Measurements from ENCODE around the gene KCNQ1. TPM values are rescaled to one million over a fixed set of nuclear protein-coding genes. Genes with fewer than 3 reads are reported as not detected.
A peak's percentile ranks its signal among the peaks of the same experiment; 100 is the strongest.

The KCNQ1 gene
- total and polyA plus RNA-seq, 2 donors (not counting 1 experiment from before 2014, with no cell fraction given): 21.5 to 28.8 TPM

- H3K9me3 Mint-ChIP-seq (ENCODE audit: insufficient read depth): no peaks in the 10 kb centered on the region
- 26% methylated on average over 12 of the region's 15 CpGs for WGBS (ENCODE audit: insufficient coverage)
- Histone ChIP-seq H3K9ac (ENCODE audit: low read length) (peak overlapping the region; percentile 69), H3K36me3 (replicated peaks in 1 of 2; ENCODE audit: control extremely low read depth in 1 of 2, control insufficient read depth in 1 of 2, extremely low read depth in 1 of 2, insufficient read depth in 2 of 2, low read length in 1 of 2) (no peaks in the 10 kb centered on the region), H2AFZ (ENCODE audit: insufficient read depth, low read depth, low read length, poor library complexity, severe bottlenecking) (peak overlapping the region; percentile 54), H4K20me1 (ENCODE audit: control insufficient read depth, insufficient read depth, low read length, poor library complexity, severe bottlenecking) (peaks cover 42% of the 10 kb centered on the region), H3K27me3 (replicated peaks in 1 of 4; ENCODE audit: control extremely low read depth in 1 of 4, control insufficient read depth in 3 of 4, insufficient read depth in 4 of 4, low read length in 3 of 4) (peaks cover 0 to 10% (median 0%) of the 10 kb centered on the region in 4 experiments), H3K4me1 (ENCODE audit: control insufficient read depth in 2 of 2, insufficient read depth in 2 of 2, low read length in 2 of 2) (peaks cover 33 to 47% of the 10 kb centered on the region in 2 donors), H3K27ac (ENCODE audit: low read length in 2 of 2) (peak overlapping the region in 1 of 2 donors; percentile 49), H3K79me2 (ENCODE audit: control insufficient read depth, insufficient read depth, low read length) (peaks cover 57% of the 10 kb centered on the region), H3K4me2 (replicated peaks; ENCODE audit: low read depth, low read length, poor library complexity, severe bottlenecking) (peak overlapping the region; percentile 93), H3K9me3 (ENCODE audit: control extremely low read depth in 1 of 3, control insufficient read depth in 2 of 3, insufficient read depth in 1 of 3, low read length in 2 of 3) (peaks cover 0 to 4% (median 0%) of the 10 kb centered on the region in 3 donors), H3K4me3 (ENCODE audit: control extremely low read depth in 1 of 5, extremely low read depth in 1 of 5, insufficient read depth in 1 of 5, low read depth in 2 of 5, low read length in 4 of 5) (peak overlapping the region; percentile 17 to 76 (median 64))
- ChIA-PET CTCF (interaction anchor here (0.6 to 4.1 kb wide), 4 partner anchors 26 to 85 kb away, joined by 3 to 25 read pairs (median 3); partner anchors contain the start of gene TSSC4), POLR2A (no interaction called here)
- no peaks in the 10 kb centered on the region for H3K27me3 Mint-ChIP-seq
- H3K27ac Mint-ChIP-seq: peak overlapping the region; percentile 83
- intact Hi-C loops (cut with micrococcal nuclease): no loop called here
- H3K4me1 Mint-ChIP-seq: peaks cover 31% of the 10 kb centered on the region
- TF ChIP-seq EZH2 (IDR thresholded peaks at IDR 0.05; ENCODE audit: borderline replicate concordance, insufficient read depth, low read depth, low read length, poor library complexity, severe bottlenecking): no peak
- TF ChIP-seq CTCF (IDR thresholded peaks at IDR 0.05): no peak
- ATAC-seq (ENCODE audit: low read depth): no peak
- H3K4me3 Mint-ChIP-seq: peak overlapping the region; percentile 93
- DNase-seq: peak; percentile 67
Measured at GRCh38 chr11:2446590-2447252, 1.9 kb downstream of the KCNQ1 start.

Measured in B cell (primary cell).